K562 (cell line): ENCODE measurements around the gene RXFP3. TPM values are rescaled to one million over a fixed set of nuclear protein-coding genes. Genes with fewer than 3 reads are reported as not detected.

Source experiments
- ATAC-seq: fragments of 200-7000 bp; cut with Tn5 transposase; 3 replicates; pipeline ENCODE4 v1.9.1; 2020; ENCODE audit warnings: moderate library complexity
- BruUV-seq: library from RNA; stranded (reverse); fragments of 400-500 nt; replicated peaks from 2 replicates; lab custom pipeline; 2021; lab: Mats Ljungman, UMichigan
- CTCF ChIA-PET: fragments of 300-600 bp; formaldehyde crosslinking; extraction: SDS; loops from one replicate; lab custom pipeline; 2021; ENCODE audit warnings: low intra/inter-chr PET ratio; lab: Yijun Ruan, JAX
- POLR2A ChIA-PET: fragments of 300-600, 350-650 bp; sonication (Branson Sonifier 250); formaldehyde crosslinking; extraction: SDS; loops from one replicate; lab custom pipeline; 2021; ENCODE audit warnings: antibody characterized with exemption, inconsistent platforms; lab: Yijun Ruan, JAX
- DNase-seq, 4 experiments: peaks; one replicate each; pipeline versions ENCODE4 v3.0.0 to v3.0.0-alpha.2; 2011 to 2018; ENCODE audit warnings: low spot score in 3 of 4, mixed read lengths in 3 of 4; ENCODE audit errors: extremely low read depth in 1 of 4
- FAIRE-seq: peaks from 2 replicates; lab custom pipeline; 2011; peaks lifted over from hg19 to GRCh38; lab: Jason Lieb, UNC
- H2AFZ ChIP-seq: 2 replicates; pipeline ENCODE4 v1.6.0; 2011; ENCODE audit warnings: low read depth, low read length, control low read depth, inconsistent platforms
- H3K27ac ChIP-seq: fragments of 200-600 bp; 3 replicates; pipeline ENCODE4 v1.8.0; 2011; ENCODE audit warnings: low read depth, mild to moderate bottlenecking, control low read depth, inconsistent platforms, low read length, moderate library complexity, mixed read lengths; ENCODE audit errors: extremely low read depth
- H3K27me3 ChIP-seq, 2 experiments: fragments of 300-600 bp in 1 of 2; 2 replicates in 1 of 2; 3 replicates in 1 of 2; pipeline versions ENCODE4 v1.6.0 to v1.8.0; 2011; ENCODE audit warnings: inconsistent platforms in 2 of 2, low read length in 2 of 2, mild to moderate bottlenecking in 1 of 2, mixed read lengths in 1 of 2, moderate library complexity in 1 of 2; ENCODE audit not compliant: control insufficient read depth in 2 of 2, insufficient read depth in 2 of 2
- H3K36me3 ChIP-seq: fragments of 300-600 bp; 3 replicates; pipeline ENCODE4 v1.8.0; 2011; ENCODE audit warnings: mild to moderate bottlenecking, low read length, inconsistent platforms; ENCODE audit not compliant: control insufficient read depth, insufficient read depth
- H3K4me1 ChIP-seq, 2 experiments: fragments of 200-600 bp in 1 of 2; replicated peaks in 1 of 2; 2 replicates in 1 of 2; 3 replicates in 1 of 2; pipeline versions ENCODE4 v1.5.1 to v1.8.0; 2011; ENCODE audit warnings: inconsistent platforms in 2 of 2, low read length in 2 of 2, mild to moderate bottlenecking in 1 of 2, mixed read lengths in 1 of 2, moderate library complexity in 1 of 2; ENCODE audit not compliant: control insufficient read depth in 2 of 2, insufficient read depth in 2 of 2
- H3K4me2 ChIP-seq: 2 replicates; pipeline ENCODE4 v1.6.1; 2011; ENCODE audit warnings: low read length, control low read depth, inconsistent platforms, mixed read lengths; ENCODE audit not compliant: insufficient read depth
- H3K4me3 ChIP-seq: fragments of 200-600 bp; sonication (generic), shearing (Covaris generic); 2 replicates; pipeline ENCODE4 v1.5.1; 2016; ENCODE audit warnings: control low read depth, inconsistent platforms
- H3K79me2 ChIP-seq: fragments of 200-600 bp; 3 replicates; pipeline ENCODE4 v1.8.0; 2011; ENCODE audit warnings: low read length, inconsistent platforms; ENCODE audit not compliant: control insufficient read depth, insufficient read depth
- H3K9ac ChIP-seq, 2 experiments: 2 replicates each; pipeline versions ENCODE4 v1.6.0 to v1.6.1; 2011; ENCODE audit warnings: low read depth in 2 of 2, low read length in 2 of 2, control low read depth in 1 of 2, inconsistent platforms in 1 of 2, mild to moderate bottlenecking in 1 of 2, mixed read lengths in 1 of 2; ENCODE audit not compliant: insufficient read depth in 1 of 2
- H3K9me1 ChIP-seq: one replicate; pipeline ENCODE4 v1.6.0; 2011; ENCODE audit warnings: inconsistent platforms, mild to moderate bottlenecking, low read length, moderate library complexity; ENCODE audit not compliant: control insufficient read depth, insufficient read depth
- H3K9me3 ChIP-seq: replicated peaks from 2 replicates; pipeline ENCODE4 v1.5.1; 2011; ENCODE audit warnings: low read depth, low read length, inconsistent platforms; ENCODE audit not compliant: control insufficient read depth, insufficient read depth
- H4K20me1 ChIP-seq: replicated peaks from 2 replicates; pipeline ENCODE4 v1.6.1; 2011; ENCODE audit warnings: low read length, inconsistent platforms, mixed read lengths; ENCODE audit not compliant: control insufficient read depth, insufficient read depth
- CBX5 ChIP-seq: IDR thresholded peaks from 2 replicates; pipeline ENCODE4 v1.6.1; 2014; ENCODE audit warnings: low read depth, borderline replicate concordance
- CXXC5 ChIP-seq: fragments of 250-450 bp; sonication (Bioruptor Pico); IDR thresholded peaks from 2 replicates; pipeline ENCODE4 v1.8.0; 2022; ENCODE audit warnings: inconsistent platforms, mild to moderate bottlenecking, moderate library complexity
- DEAF1 ChIP-seq: fragments of 450-650 bp; formaldehyde crosslinking; IDR thresholded peaks from 2 replicates; pipeline ENCODE4 v1.4.0; 2020; ENCODE audit warnings: mild to moderate bottlenecking, moderate library complexity
- ELF4 ChIP-seq: fragments of 450-650 bp; formaldehyde crosslinking; IDR thresholded peaks from 2 replicates; pipeline ENCODE4 v1.4.0; 2022; ENCODE audit warnings: missing genetic modification characterization
- EP300 ChIP-seq: IDR thresholded peaks from 2 replicates; pipeline ENCODE4 v1.6.1; 2012; ENCODE audit warnings: low read length, improper control_type of control experiment
- ETV1 ChIP-seq: fragments of 450-650 bp; conservative IDR thresholded peaks from 2 replicates; pipeline ENCODE4 v1.6.1; 2016; ENCODE audit warnings: missing genetic modification characterization, control low read depth, low read depth, missing compliant biosample characterization
- HEY1 ChIP-seq: fragments of 250-450 bp; sonication (Bioruptor Pico); IDR thresholded peaks from 2 replicates; pipeline ENCODE4 v1.5.0; 2020; ENCODE audit warnings: mild to moderate bottlenecking, moderate library complexity, borderline replicate concordance
- POLR2A ChIP-seq: fragments of 450-650 bp; conservative IDR thresholded peaks from 2 replicates; pipeline ENCODE4 v1.6.1; 2016
- POLR3G ChIP-seq: IDR thresholded peaks from 2 replicates; pipeline ENCODE4 v1.6.1; 2011; ENCODE audit not compliant: insufficient read length, insufficient replicate concordance; ENCODE audit errors: extremely low read depth
- RAD21 ChIP-seq, 2 experiments: fragments of 250-450 bp in 1 of 2; fragments of 450-650 bp in 1 of 2; sonication (Bioruptor Pico) in 1 of 2; formaldehyde crosslinking in 1 of 2; IDR thresholded peaks in 1 of 2; conservative IDR thresholded peaks in 1 of 2; 2 replicates each; pipeline versions ENCODE4 v1.4.0 to v1.8.0; 2020 to 2022; ENCODE audit warnings: mild to moderate bottlenecking in 2 of 2, moderate library complexity in 1 of 2
- SMARCB1 ChIP-seq: IDR thresholded peaks from 2 replicates; pipeline ENCODE4 v1.6.1; 2011; ENCODE audit warnings: improper control_type of control experiment, low read depth; ENCODE audit not compliant: insufficient read length
- TAF15 ChIP-seq: fragments of 200-400 bp; formaldehyde crosslinking; IDR thresholded peaks from 2 replicates; pipeline ENCODE4 v1.6.1; 2017; ENCODE audit warnings: mild to moderate bottlenecking, low read depth, low read length, moderate library complexity
- ZBTB1 ChIP-seq: sonication (generic); formaldehyde crosslinking; IDR thresholded peaks from 2 replicates; pipeline ENCODE4 v1.8.1; 2023; ENCODE audit warnings: missing genetic modification reagents, low read depth, mild to moderate bottlenecking, borderline replicate concordance
- WGBS: fragments of 100-300 bp; shearing (Covaris generic); methylation state at CpG from one replicate; pipeline ENCODE4 v1.1.6; 2016; ENCODE audit warnings: low coverage, mixed read lengths; ENCODE audit not compliant: insufficient coverage; ENCODE audit errors: missing lambda C conversion rate; 5-methylcytosine and 5-hydroxymethylcytosine counted together
- in situ Hi-C: fragments of 300-500 bp; cut with MboI; formaldehyde crosslinking; loops from 4 replicates; pipeline ENCODE4 v1.15.0; 2018; ENCODE audit warnings: inconsistent platforms, mixed read lengths
- intact Hi-C: fragments of 100-400 bp; cut with micrococcal nuclease; formaldehyde crosslinking; loops from 2 replicates; pipeline ENCODE4 v1.14.2; 2022
- polyA plus RNA-seq, 8 experiments: library from polyadenylated mRNA; depleted of rRNA in 4 of 8; stranded (reverse) in 5 of 8; unstranded in 3 of 8; fragments of >200 nt; fragmentation: Nextera tagmentation in 2 of 8; fragmentation: Illumina TruSeq in 1 of 8; extraction: Ambion mirVana in 2 of 8; extraction: Trizol in 1 of 8; gene quantifications; 2 replicates each; pipeline versions ENCODE4 v1.2.1 to v1.2.3, GENCODE V29; 2011 to 2014; ENCODE audit warnings: inconsistent platforms in 1 of 8, missing spikeins in 1 of 8
- total RNA-seq, 7 experiments: library from RNA; depleted of rRNA in 6 of 7; stranded (reverse); fragments of >200 nt in 6 of 7; fragmentation: Illumina TruSeq in 2 of 7; extraction: Trizol in 2 of 7; gene quantifications; 2 replicates each; pipeline versions ENCODE4 v1.2.1 to v1.2.3, GENCODE V29; 2011 to 2021; ENCODE audit warnings: low replicate concordance in 1 of 7

Gene RXFP3
- total and polyA plus RNA-seq, 9 of the 15 experiments (the other 6 are each of a cell fraction or from before 2014, with no cell fraction given) = not detected

GRCh38 chr5:33938507-33938796, 2.3 kb downstream of the RXFP3 start:
- Histone ChIP-seq H2AFZ (no peak overlapping the region), H3K9me1 (no peaks in the 10 kb centered on the region), H3K4me2 (no peak overlapping the region), H3K36me3 (no peaks in the 10 kb centered on the region), H3K79me2 (no peaks in the 10 kb centered on the region), H3K9me3 (no peaks in the 10 kb centered on the region), H3K27me3 (peaks cover 14 to 41% of the 10 kb centered on the region in 2 experiments), H3K27ac (no peak overlapping the region), H4K20me1 (no peaks in the 10 kb centered on the region), H3K4me3 (no peak overlapping the region), H3K9ac (no peak overlapping the region), H3K4me1 (peaks cover 0 to 18% of the 10 kb centered on the region in 2 experiments; a peak in 2 of 5 replicates)
- 2% methylated on average over 14 of the region's 14 CpGs for WGBS
- no peak for FAIRE-seq
- no peak for DNase-seq
- ATAC-seq = no peak
- ChIA-PET CTCF (no interaction called here), POLR2A (no interaction called here)
- TF ChIP-seq CBX5 (no peak), SMARCB1 (no peak), EP300 (no peak), POLR2A (no peak), TAF15 (no peak), ELF4 (CRISPR knock-in tag) (no peak), RAD21 (CRISPR knock-in tag; conservative IDR thresholded peaks at IDR 0.05 in 1 of 2, IDR thresholded peaks at IDR 0.05 in 1 of 2) (no peak), ZBTB1 (CRISPR knock-in tag) (no peak), HEY1 (CRISPR knock-in tag) (no peak), CXXC5 (CRISPR knock-in tag) (no peak), POLR3G (no peak), DEAF1 (CRISPR knock-in tag) (no peak), ETV1 (tag) (no peak)
- BruUV-seq = no TSS peak
- in situ Hi-C loops = no loop called here
- intact Hi-C loops = no loop called here
